ENCODE results near the gene LIN7A.

GRCh38 chr12:80860206-80860605, 77.5 kb downstream of the LIN7A start:
- TF ChIP-seq POLR2A (IDR thresholded peaks at IDR 0.05) (no peak), CTCF (IDR thresholded peaks at IDR 0.05) (no peak)
